GM11168 (cell line): ENCODE data around the gene OTULINL.
"Not testable (repeated sequence)": the region's sequence is repeated elsewhere in the genome, so short reads cannot be mapped to it uniquely, and the experiment has no call there.

Source experiments
- in situ Hi-C: fragments of 300-500 bp; cut with MboI; formaldehyde crosslinking; loops from one replicate; pipeline ENCODE4 v1.12.0; 2022; ENCODE audit warnings: low sequenced_read_pairs; ENCODE audit not compliant: unreplicated experiment

The OTULINL gene

DNA sequence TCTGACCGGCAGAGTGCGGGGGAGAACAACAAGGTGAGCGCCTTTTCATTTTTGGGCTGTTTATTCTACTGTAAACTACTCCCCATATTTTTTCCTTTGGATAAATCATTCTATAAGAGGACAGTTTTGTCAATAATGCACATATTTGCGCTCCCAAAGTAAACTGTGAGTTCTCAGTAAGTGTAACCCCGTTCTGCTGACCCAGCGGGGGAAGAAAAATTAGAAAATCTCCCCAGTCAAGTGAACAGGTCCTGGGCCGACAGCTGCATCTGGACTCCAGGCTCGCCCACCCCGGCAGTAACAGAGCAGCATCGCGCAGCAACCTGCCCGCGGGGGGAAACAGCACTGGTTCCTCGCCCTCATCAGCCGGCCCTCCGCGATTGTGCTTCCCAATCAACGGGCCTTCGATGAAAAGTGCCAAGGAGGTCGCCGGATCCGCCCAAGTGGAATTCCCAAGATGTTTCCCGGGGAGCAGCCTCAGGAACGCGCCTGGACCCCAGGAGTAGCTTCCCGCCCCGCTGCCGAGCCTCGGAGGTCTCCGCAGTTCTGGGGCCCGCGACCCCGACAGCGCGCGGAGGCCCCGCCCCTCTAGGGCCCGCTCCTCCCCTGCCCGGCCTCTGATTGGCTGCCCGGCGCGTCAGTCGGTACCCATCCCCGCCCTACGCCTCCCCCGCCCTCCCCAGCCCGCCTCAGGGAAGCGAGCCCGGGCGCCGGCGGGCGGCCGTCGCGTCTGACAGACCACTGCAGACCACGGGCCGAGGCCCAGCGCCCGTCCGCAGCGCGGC lies at the start of gene OTULINL:
Gene OTULINL, plus strand, starts transcription at position 687 of the 785 bp plus-strand sequence. CDS start 103 bp downstream, outside the sequence.
- in situ Hi-C loops: no loop called here

DNA sequence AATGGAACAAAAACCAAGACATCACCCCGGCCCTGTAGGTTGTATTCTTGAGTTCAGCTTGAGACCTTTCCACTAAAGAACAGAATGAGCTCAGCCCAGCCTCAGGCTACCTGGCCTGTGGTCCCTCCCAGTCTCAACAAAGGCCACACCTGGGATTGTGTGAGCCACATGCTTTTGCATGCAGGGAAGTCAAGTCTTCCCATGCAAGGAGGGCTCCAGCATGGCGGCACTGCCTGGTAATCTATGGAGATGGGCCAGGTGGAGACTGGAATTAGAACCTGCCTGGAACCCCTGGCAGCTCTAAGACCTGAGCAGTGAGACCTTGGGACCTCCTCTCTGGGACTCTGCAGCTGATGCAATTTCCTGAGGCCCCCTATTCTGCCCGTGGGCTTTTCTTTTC lies 49.4 kb upstream of the OTULINL start:
- in situ Hi-C loops: no loop called here

DNA sequence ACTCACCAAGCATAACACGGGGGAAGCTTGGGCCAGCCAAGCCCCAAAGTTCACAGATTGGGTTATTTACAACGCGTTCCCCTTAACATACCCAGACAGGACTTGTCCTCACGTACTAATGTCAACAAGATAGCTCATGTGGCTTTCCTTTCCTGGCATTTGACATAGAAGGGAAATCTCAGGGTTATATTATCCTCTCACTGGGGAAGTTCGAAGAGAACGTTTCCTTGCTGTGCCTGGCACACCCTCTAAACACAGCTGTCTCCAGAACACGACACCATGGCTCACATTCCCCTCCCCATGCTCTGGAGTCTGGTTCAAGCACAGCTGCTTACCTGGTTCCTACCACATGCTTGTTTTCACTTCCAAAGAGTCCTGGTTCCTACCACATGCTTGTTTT lies 46.8 kb upstream of the OTULINL start:
- in situ Hi-C loops: no loop called here

- in situ Hi-C loops: no loop called here
Observed at GRCh38 chr5:14545308-14545707, 36.3 kb upstream of the OTULINL start.

DNA sequence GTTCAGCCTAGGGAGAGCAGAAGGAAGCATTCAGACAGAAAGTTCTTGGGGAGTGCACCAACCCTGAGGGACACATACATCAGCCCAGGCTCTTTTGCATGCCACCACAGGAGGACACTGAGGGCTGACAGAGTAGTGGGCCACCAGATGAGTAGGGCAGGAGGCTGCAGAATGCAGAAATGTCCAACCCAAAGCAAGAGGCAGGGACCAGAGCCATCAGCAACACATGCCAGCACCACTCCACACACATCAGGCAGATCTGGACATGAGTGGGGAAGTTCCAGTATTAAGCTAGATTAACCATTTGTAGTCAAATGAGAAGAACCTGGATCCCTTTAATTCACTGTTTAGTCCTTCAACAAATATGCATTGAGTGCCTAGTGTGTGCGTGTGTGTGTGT lies 35.7 kb upstream of the OTULINL start:
- in situ Hi-C loops: no loop called here

DNA sequence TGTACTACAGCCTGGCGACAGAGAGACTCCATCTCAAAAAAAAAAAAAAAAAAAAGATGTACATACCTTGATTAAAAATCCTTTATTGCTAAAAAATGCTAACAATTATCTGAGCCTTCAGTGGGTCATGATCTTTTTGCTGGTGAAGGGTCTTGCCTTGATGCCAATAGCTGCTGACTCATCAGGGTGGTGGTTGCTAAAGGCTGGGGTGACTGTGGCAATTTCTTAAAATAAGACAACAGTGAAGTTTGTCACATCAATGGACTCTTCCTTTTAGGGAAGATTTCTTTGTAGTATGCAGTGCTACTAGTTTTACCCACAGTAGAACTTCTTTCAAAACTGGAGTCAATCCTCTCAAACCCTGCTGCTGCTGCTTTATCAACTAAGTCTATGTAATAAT lies 33.9 kb upstream of the OTULINL start:
- in situ Hi-C loops: no loop called here

GRCh38 chr5:14551211-14551610 lies 30.4 kb upstream of the OTULINL start:
- in situ Hi-C loops: no loop called here

DNA sequence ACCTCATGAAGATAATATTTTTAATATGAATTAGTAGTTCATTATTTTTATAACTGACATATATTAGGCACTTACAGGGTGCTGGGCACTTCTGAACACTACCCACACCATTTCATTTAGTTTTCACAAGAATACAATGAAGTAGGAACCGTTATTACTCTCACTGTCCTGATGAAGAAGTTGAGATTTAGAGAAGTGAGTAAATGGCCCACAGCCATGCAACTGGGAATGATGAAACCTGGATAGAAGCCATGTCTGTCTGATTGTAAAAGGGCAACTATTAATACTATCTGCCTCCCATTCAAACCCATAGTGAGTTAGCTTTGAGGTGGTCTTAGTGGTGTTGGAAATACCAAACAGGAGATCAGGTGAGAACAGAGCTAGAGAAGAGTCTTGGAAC lies 29.6 kb upstream of the OTULINL start:
- in situ Hi-C loops: no loop called here

DNA sequence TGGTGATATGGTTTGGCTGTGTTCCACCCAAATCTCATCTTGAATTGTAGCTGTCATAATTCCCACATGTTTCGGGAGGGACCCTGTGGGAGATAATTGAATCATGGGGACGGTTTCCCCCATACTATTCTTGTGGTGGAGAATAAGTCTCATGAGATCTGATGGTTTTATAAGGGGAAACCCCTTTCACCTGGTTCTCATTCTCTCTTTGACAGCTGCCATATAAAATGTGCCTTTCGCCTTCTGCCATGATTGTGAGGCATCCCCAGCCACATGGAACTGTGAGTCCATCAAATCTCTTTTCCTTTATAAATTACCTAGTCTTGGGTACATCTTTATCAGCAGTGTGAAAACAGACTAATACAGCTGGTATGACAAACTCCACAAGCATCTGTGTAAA lies 27.3 kb upstream of the OTULINL start:
- in situ Hi-C loops: not testable (repeated sequence)

GRCh38 chr5:14556015-14556414 lies 25.6 kb upstream of the OTULINL start:
- in situ Hi-C loops: no loop called here

GRCh38 chr5:14557203-14557770 lies 24.3 kb upstream of the OTULINL start:
- in situ Hi-C loops: no loop called here

GRCh38 chr5:14557791-14558415 lies 23.7 kb upstream of the OTULINL start:
- in situ Hi-C loops: no loop called here

- in situ Hi-C loops: no loop called here
Observed at GRCh38 chr5:14560091-14560595, 21.4 kb upstream of the OTULINL start.

DNA sequence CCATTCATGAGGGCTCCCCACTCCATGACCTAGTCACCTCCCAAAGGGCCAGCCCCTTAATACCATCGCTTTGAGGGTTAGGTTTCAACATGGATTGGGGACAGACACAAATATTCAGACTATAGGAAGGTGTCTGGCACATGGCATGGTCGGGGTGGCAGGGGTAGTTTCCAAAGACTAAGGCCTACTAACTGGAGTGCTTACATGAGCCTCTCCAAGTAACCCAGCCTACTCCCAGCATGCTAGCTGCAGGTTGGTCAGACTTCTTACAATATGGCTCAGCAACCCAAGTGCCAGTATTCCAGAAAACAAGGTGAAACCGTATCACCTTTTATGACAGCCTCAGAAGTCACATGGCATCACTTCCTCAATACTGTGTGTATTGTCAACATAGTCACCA lies 19.9 kb upstream of the OTULINL start:
- in situ Hi-C loops: no loop called here

- in situ Hi-C loops: no loop called here
Observed at GRCh38 chr5:14568333-14568732, 13.3 kb upstream of the OTULINL start.

GRCh38 chr5:14569948-14570691 lies 11.5 kb upstream of the OTULINL start:
- in situ Hi-C loops: no loop called here

DNA sequence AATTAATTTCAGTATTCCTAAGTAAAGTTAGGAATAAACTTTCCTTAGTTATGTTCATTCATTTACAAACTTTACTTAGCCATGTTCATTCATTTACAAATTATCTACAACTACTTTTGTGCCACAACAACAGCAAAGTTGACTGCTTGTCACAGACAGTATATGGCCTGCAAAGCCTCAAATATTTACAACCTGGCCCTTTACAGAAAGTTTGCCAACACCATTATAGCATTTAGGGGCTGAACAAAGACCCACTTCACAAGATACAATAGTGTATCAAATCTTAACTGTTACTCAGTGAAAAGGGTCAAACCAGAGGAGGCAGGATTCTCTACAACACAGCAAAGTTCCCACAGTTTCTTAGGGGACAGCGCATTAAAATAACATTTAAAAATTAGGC lies 9.7 kb upstream of the OTULINL start:
- in situ Hi-C loops: no loop called here

GRCh38 chr5:14572385-14572784 lies 9.2 kb upstream of the OTULINL start:
- in situ Hi-C loops: no loop called here

GRCh38 chr5:14572836-14573235 lies 8.8 kb upstream of the OTULINL start:
- in situ Hi-C loops: no loop called here

DNA sequence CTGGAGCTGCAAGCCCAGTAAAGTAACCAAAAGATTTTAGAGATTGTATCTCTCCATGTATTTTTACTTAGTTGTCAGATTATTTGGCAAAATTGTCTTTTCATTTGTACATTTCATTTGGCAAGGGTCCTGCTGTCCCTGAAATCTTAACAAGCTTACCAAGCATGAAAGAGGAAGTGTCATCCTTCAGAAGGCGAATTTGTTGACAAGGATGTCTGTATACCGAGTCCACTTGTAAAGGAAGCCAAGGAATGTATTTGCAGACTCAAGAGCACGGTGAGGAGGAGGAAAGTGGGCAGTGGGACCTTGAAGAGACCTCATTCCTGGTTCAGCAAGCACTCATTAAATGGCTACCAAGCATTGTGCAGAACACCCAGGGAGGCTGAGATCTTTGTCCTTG lies 7.5 kb upstream of the OTULINL start:
- in situ Hi-C loops: no loop called here
